Activated naive CD4-positive, alpha-beta T cell treated with anti-CD3 and anti-CD28 coated beads, Interleukin-2, amount 50 U/mL, for 72 hours (primary cell): ENCODE results near the gene AKAP3. TPM values are rescaled to one million over a fixed set of nuclear protein-coding genes. Genes with fewer than 3 reads are reported as not detected.

Source experiments
- ATAC-seq, 2 donors: fragments of 150-1000 bp; cut with Tn5 transposase; 2 replicates each; pipeline ENCODE4 v1.10.0; 2021; ENCODE audit warnings: mild to moderate bottlenecking in 2 of 2, moderate library complexity in 2 of 2
- DNase-seq, 2 donors: peaks; one replicate each; pipeline ENCODE4 v3.0.0; 2021 to 2022; ENCODE audit warnings: low spot score in 2 of 2
- H3K27ac Mint-ChIP-seq, 2 donors: one replicate each; pipeline ENCODE4 v1.8.0; 2022; ENCODE audit warnings: mild to moderate bottlenecking in 2 of 2, mixed read lengths in 2 of 2
- H3K36me3 Mint-ChIP-seq, 2 donors: one replicate each; pipeline ENCODE4 v1.8.0; 2022; ENCODE audit warnings: mixed read lengths in 2 of 2
- H3K9me3 Mint-ChIP-seq, 2 donors: one replicate each; pipeline ENCODE4 v1.8.0; 2022; ENCODE audit warnings: mixed read lengths in 2 of 2
- total RNA-seq, 2 donors: library from RNA; stranded (reverse); gene quantifications; one replicate each; pipeline ENCODE4 v1.2.3, GENCODE V29; 2022

The AKAP3 gene
- total RNA-seq, 2 donors from 2014 or later, result 0.66 to 4.2 TPM

DNA sequence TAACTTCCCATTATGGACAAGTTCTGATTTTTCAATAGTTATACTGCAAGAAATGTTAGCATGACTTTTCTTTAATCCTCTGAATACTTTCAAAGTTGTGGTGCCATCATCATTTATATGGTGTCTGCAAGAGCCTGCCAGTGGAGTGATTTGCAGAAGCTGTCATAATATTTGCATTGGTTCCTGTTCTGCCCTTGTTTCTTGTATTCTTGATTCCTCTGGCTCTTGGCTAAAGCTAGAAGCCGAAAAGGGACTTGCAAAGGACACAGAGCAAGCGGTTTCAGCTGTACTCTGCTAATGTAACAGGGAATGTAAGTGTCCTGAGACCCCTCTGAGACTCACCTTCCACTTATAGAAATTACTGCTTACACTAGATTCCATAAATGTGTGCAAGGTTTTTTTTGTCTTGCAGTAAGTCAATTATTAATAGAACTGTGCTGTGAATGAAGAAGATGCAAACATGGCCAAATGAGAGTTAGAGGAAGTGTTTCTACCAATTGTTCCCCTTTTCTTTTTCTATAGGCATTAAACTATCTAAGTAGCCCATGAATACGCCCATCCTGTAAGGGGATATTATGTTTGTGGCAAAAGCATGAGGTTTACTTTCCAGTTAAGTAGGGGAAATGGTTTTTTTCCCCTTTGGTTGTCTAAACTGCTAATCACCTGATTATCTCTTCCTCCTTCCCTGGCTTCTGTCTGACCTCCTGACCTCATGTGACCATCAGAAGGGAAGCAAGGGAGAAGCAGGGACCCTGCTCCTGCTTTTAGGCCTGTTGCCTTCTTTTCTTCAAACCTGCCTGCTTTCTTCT, 81.6 kb downstream of the AKAP3 start:
- Mint-ChIP-seq H3K9me3 (no peaks in the 10 kb centered on the region), H3K27ac (no peak overlapping the region), H3K36me3 (no peaks in the 10 kb centered on the region)
- no peak for DNase-seq
- ATAC-seq, result no peak

DNA sequence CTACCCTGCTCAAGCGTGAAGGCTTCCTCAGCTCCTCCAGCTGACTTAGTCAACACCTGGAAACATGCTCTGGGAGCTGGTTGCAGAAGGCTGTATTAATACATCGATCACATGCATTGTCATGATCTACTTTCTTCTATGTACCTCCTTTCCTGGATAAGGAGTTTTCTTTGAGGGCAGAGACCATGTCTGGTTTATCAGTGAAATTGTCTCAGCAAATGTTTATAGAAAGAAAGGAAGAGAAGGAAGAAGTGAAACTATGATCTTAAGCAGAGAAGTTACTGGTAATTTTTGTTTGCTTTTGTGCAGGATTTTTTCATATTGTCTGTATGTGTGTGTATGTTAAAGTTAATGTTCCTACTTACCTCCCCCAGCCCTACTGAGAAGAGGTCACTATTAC, 82.4 kb downstream of the AKAP3 start:
- H3K36me3 Mint-ChIP-seq, result no peaks in the 10 kb centered on the region
- H3K9me3 Mint-ChIP-seq, result no peaks in the 10 kb centered on the region
- H3K27ac Mint-ChIP-seq, result no peak overlapping the region
- no peak for ATAC-seq
- no peak for DNase-seq

Other genes with a start within 250 kb of the AKAP3 start
- gene FGF6, start 203.2 kb downstream of the AKAP3 start, total RNA-seq, result not detected
- 100 to 1,000 TPM in 1 of 2 donors, 10 to 100 TPM in 1; 50.7 to 102 TPM for gene RAD51AP1, start 110.2 kb downstream of the AKAP3 start, total RNA-seq
- 10 to 100 TPM; 18.5 to 34.9 TPM for gene DYRK4, start 86.8 kb downstream of the AKAP3 start, total RNA-seq
- 100 to 1,000 TPM; 118 to 130 TPM for gene NDUFA9, start 63 bp upstream of the AKAP3 start, total RNA-seq
- 1 to 10 TPM in 1 of 2 donors, under 1 TPM in 1; 0.32 to 1.8 TPM for gene GALNT8, start 71.3 kb upstream of the AKAP3 start, total RNA-seq